B cell (primary cell): ENCODE results near the gene RNFT2. TPM values are rescaled to one million over a fixed set of nuclear protein-coding genes. Genes with fewer than 3 reads are reported as not detected.

Source experiments
- ATAC-seq: fragments of 200-7000 bp; cut with Tn5 transposase; one replicate; pipeline ENCODE4 v1.10.0; 2021; ENCODE audit warnings: low read depth, mild to moderate bottlenecking, moderate number of reproducible peaks, moderate library complexity
- CTCF ChIA-PET: fragments of 350-600 bp; sonication (Branson Sonifier 250); formaldehyde crosslinking; loops from one replicate; lab custom pipeline; 2021; ENCODE audit warnings: antibody characterized with exemption, inconsistent platforms; lab: Charles Lee
- POLR2A ChIA-PET: fragments of 350-600 bp; sonication (Branson Sonifier 250); formaldehyde crosslinking; loops from one replicate; lab custom pipeline; 2021; ENCODE audit warnings: antibody characterized with exemption; lab: Charles Lee
- DNase-seq: peaks from one replicate; pipeline ENCODE4 v3.0.0; 2013
- H2AFZ ChIP-seq: 2 replicates; pipeline ENCODE4 v1.6.1; 2012; ENCODE audit warnings: mild to moderate bottlenecking, low read depth, low read length; ENCODE audit not compliant: insufficient read depth, poor library complexity, severe bottlenecking
- H3K27ac ChIP-seq, 2 donors: 1 replicate in 1 of 2; 2 replicates in 1 of 2; pipeline ENCODE4 v1.5.1; 2012 to 2013; ENCODE audit warnings: low read length in 2 of 2, mild to moderate bottlenecking in 2 of 2, moderate library complexity in 1 of 2
- H3K27me3 ChIP-seq, 4 experiments: fragments of 200-600 bp in 1 of 4; sonication (generic) in 1 of 4; replicated peaks in 1 of 4; 1 replicate in 2 of 4; 2 replicates in 2 of 4; pipeline versions ENCODE4 v1.6.1 to v1.7.0; 2013 to 2016; ENCODE audit warnings: low read length in 3 of 4, mild to moderate bottlenecking in 2 of 4, mixed read lengths in 1 of 4, moderate library complexity in 1 of 4; ENCODE audit not compliant: insufficient read depth in 4 of 4, control insufficient read depth in 3 of 4; ENCODE audit errors: control extremely low read depth in 1 of 4
- H3K36me3 ChIP-seq, 2 experiments: replicated peaks in 1 of 2; 1 replicate in 1 of 2; 2 replicates in 1 of 2; pipeline versions ENCODE4 v1.6.1 to v1.7.1; 2013; ENCODE audit warnings: low read length in 1 of 2; ENCODE audit not compliant: insufficient read depth in 2 of 2, control insufficient read depth in 1 of 2; ENCODE audit errors: control extremely low read depth in 1 of 2, extremely low read depth in 1 of 2
- H3K4me1 ChIP-seq, 2 donors: fragments of 200-600 bp in 1 of 2; sonication (generic) in 1 of 2; 1 replicate in 1 of 2; 2 replicates in 1 of 2; pipeline versions ENCODE4 v1.5.1 to v1.6.1; 2013 to 2017; ENCODE audit warnings: low read length in 2 of 2; ENCODE audit not compliant: control insufficient read depth in 2 of 2, insufficient read depth in 2 of 2
- H3K4me2 ChIP-seq: replicated peaks from 2 replicates; pipeline ENCODE3; 2012; ENCODE audit warnings: mild to moderate bottlenecking, low read depth, low read length; ENCODE audit not compliant: poor library complexity, severe bottlenecking
- H3K4me3 ChIP-seq, 5 experiments: fragments of 200-600 bp in 1 of 5; sonication (generic) in 1 of 5; 1 replicate in 3 of 5; 2 replicates in 2 of 5; pipeline versions ENCODE4 v1.5.1 to v1.7.0; 2011 to 2016; ENCODE audit warnings: low read length in 4 of 5, mild to moderate bottlenecking in 4 of 5, low read depth in 2 of 5, control low read depth in 1 of 5, moderate library complexity in 1 of 5; ENCODE audit not compliant: insufficient read depth in 1 of 5; ENCODE audit errors: control extremely low read depth in 1 of 5, extremely low read depth in 1 of 5
- H3K79me2 ChIP-seq: fragments of 200-600 bp; sonication (generic); one replicate; pipeline ENCODE4 v1.6.0; 2016; ENCODE audit warnings: low read length; ENCODE audit not compliant: control insufficient read depth, insufficient read depth
- H3K9ac ChIP-seq: fragments of 200-600 bp; sonication (generic); 2 replicates; pipeline ENCODE4 v1.6.1; 2017; ENCODE audit warnings: mild to moderate bottlenecking, low read length, moderate library complexity
- H3K9me3 ChIP-seq, 3 donors: one replicate each; pipeline versions ENCODE4 v1.6.1 to v1.7.1; 2013; ENCODE audit warnings: low read length in 2 of 3; ENCODE audit not compliant: control insufficient read depth in 2 of 3, insufficient read depth in 1 of 3; ENCODE audit errors: control extremely low read depth in 1 of 3
- H4K20me1 ChIP-seq: 2 replicates; pipeline ENCODE4 v1.6.0; 2012; ENCODE audit warnings: mild to moderate bottlenecking, low read length; ENCODE audit not compliant: insufficient read depth, control insufficient read depth, poor library complexity, severe bottlenecking
- H3K27ac Mint-ChIP-seq: one replicate; pipeline ENCODE4 v1.8.0; 2021; ENCODE audit warnings: mixed read lengths
- H3K27me3 Mint-ChIP-seq: one replicate; pipeline ENCODE4 v1.8.0; 2021; ENCODE audit warnings: mixed read lengths
- H3K4me1 Mint-ChIP-seq: one replicate; pipeline ENCODE4 v1.8.0; 2021; ENCODE audit warnings: mixed read lengths
- H3K4me3 Mint-ChIP-seq: one replicate; pipeline ENCODE4 v1.8.0; 2021; ENCODE audit warnings: mixed read lengths
- H3K9me3 Mint-ChIP-seq: one replicate; pipeline ENCODE4 v1.8.0; 2022; ENCODE audit warnings: mixed read lengths; ENCODE audit not compliant: insufficient read depth
- CTCF ChIP-seq: fragments of 200-600 bp; IDR thresholded peaks from one replicate; pipeline ENCODE4 v1.8.0; 2022; ENCODE audit warnings: antibody characterized with exemption, mild to moderate bottlenecking
- EZH2 ChIP-seq: IDR thresholded peaks from 2 replicates; pipeline ENCODE4 v1.6.1; 2012; ENCODE audit warnings: borderline replicate concordance, low read depth, mild to moderate bottlenecking, moderate library complexity, low read length; ENCODE audit not compliant: insufficient read depth, poor library complexity, severe bottlenecking
- WGBS: methylation state at CpG from one replicate; pipeline ENCODE4 v1.1.5; 2013; ENCODE audit warnings: missing lambda C conversion rate; ENCODE audit not compliant: insufficient coverage; 5-methylcytosine and 5-hydroxymethylcytosine counted together
- intact Hi-C: fragments of 100-400 bp; cut with micrococcal nuclease; formaldehyde crosslinking; loops from one replicate; pipeline ENCODE4 v1.10.0; 2022
- polyA plus RNA-seq: library from polyadenylated mRNA; depleted of rRNA; stranded (reverse); fragments of >200 nt; gene quantifications from 2 replicates; pipeline ENCODE4 v1.2.3, GENCODE V29; 2012
- total RNA-seq, 2 donors: library from RNA; stranded (reverse); fragments of 120-200 nt in 1 of 2; gene quantifications; 1 replicate in 1 of 2; 2 replicates in 1 of 2; pipeline versions ENCODE4 v1.2.3 to v1.2.4, GENCODE V29; 2013 to 2022

RNFT2 gene
- total and polyA plus RNA-seq, 2 donors (not counting 1 experiment from before 2014, with no cell fraction given), result 5.2 to 18.2 TPM

DNA sequence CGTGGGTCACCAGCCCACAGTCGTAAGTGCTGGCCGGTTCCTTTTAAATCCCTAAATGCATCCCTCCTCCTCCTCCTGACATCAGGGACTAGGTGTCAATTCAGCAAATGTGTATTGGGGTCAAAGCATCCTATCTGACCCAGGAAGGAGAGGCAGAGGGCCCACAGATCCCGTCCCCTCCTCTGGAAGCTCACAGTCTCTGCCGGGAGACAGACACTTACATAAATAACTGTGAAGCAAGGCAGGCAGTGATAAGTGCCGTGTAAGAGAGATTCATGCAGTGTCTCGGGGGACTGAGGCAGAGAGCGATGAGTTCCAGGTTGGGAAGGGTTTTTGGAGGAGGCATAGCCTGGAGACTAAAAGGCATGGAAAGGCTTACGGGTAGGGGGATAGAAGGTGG, 99.0 kb downstream of the RNFT2 start:
- H3K27ac ChIP-seq, result no peak overlapping the region
- no peak overlapping the region for H3K4me2 ChIP-seq
- H3K36me3 ChIP-seq, result no peaks in the 10 kb centered on the region
- no peak for TF ChIP-seq EZH2
- TF ChIP-seq CTCF, result no peak
- Mint-ChIP-seq H3K4me1 (peaks cover 14% of the 10 kb centered on the region), H3K4me3 (no peak overlapping the region), H3K9me3 (no peaks in the 10 kb centered on the region), H3K27me3 (no peaks in the 10 kb centered on the region), H3K27ac (no peak overlapping the region)
- no peaks in the 10 kb centered on the region for H3K79me2 ChIP-seq
- DNase-seq (no peak), ATAC-seq (no peak)
- H2AFZ ChIP-seq, result no peak overlapping the region
- no peak overlapping the region for H3K4me3 ChIP-seq
- no peak overlapping the region for H3K9ac ChIP-seq
- H3K4me1 ChIP-seq, result peaks cover 0 to 15% of the 10 kb centered on the region in 2 donors
- peaks cover 0 to 4% (median 1%) of the 10 kb centered on the region in 3 donors for H3K9me3 ChIP-seq
- H4K20me1 ChIP-seq, result no peaks in the 10 kb centered on the region
- ChIA-PET POLR2A (no interaction called here), CTCF (no interaction called here)
- no peaks in the 10 kb centered on the region for H3K27me3 ChIP-seq
- intact Hi-C loops, result no loop called here
- 98% methylated on average over 4 of the region's 9 CpGs for WGBS

- no peak overlapping the region for H3K4me2 ChIP-seq
- no peak overlapping the region for H3K4me3 Mint-ChIP-seq
- no peaks in the 10 kb centered on the region for H3K79me2 ChIP-seq
- peak overlapping the region; percentile 2 for H3K27ac Mint-ChIP-seq
- peaks cover 14% of the 10 kb centered on the region for H3K4me1 Mint-ChIP-seq
- H3K27ac ChIP-seq, result peak overlapping the region in 1 of 2 donors; percentile 11
- ChIA-PET POLR2A (no interaction called here), CTCF (interaction anchor here (1.0 to 1.4 kb wide), 4 partner anchors 44 to 135 kb away, joined by 3 to 4 read pairs (median 3); no protein-coding TSS in a partner anchor)
- TF ChIP-seq EZH2, result no peak
- no peak for TF ChIP-seq CTCF
- 0% methylated on average over 1 of the region's 4 CpGs for WGBS
- H3K9ac ChIP-seq, result no peak overlapping the region
- no peaks in the 10 kb centered on the region for H4K20me1 ChIP-seq
- H3K4me3 ChIP-seq, result no peak overlapping the region
- intact Hi-C loops, result no loop called here
- peak; percentile 28 for DNase-seq
- no peak overlapping the region for H2AFZ ChIP-seq
- H3K9me3 ChIP-seq, result peaks cover 0 to 4% (median 1%) of the 10 kb centered on the region in 3 donors
- peaks cover 0 to 15% of the 10 kb centered on the region in 2 donors for H3K4me1 ChIP-seq
- no peaks in the 10 kb centered on the region for H3K27me3 ChIP-seq
- no peaks in the 10 kb centered on the region for H3K9me3 Mint-ChIP-seq
- H3K27me3 Mint-ChIP-seq, result no peaks in the 10 kb centered on the region
- peak; percentile 39 for ATAC-seq
- H3K36me3 ChIP-seq, result no peaks in the 10 kb centered on the region
Measured at GRCh38 chr12:116838365-116838764, 100.2 kb downstream of the RNFT2 start.
